IPS DF 6.9 (cell line): Measurements from ENCODE around the gene CAMKMT.
"Not testable (repeated sequence)": the region's sequence is repeated elsewhere in the genome, so short reads cannot be mapped to it uniquely, and the experiment has no call there.

Experiments
- DNase-seq: peaks from one replicate; pipeline ENCODE4 v3.0.0-alpha.2; 2013; ENCODE audit warnings: low read depth, low spot score
- H3K27ac ChIP-seq: one replicate; pipeline ENCODE4 v1.5.1; 2013; ENCODE audit warnings: low read length, control low read depth
- H3K27me3 ChIP-seq: 2 replicates; pipeline ENCODE4 v1.6.1; 2013; ENCODE audit warnings: mild to moderate bottlenecking, low read length; ENCODE audit not compliant: control insufficient read depth, insufficient read depth
- H3K36me3 ChIP-seq: 2 replicates; pipeline ENCODE4 v1.6.1; 2013; ENCODE audit warnings: low read length; ENCODE audit not compliant: control insufficient read depth, insufficient read depth
- H3K4me1 ChIP-seq: 2 replicates; pipeline ENCODE4 v1.6.1; 2013; ENCODE audit warnings: low read length; ENCODE audit not compliant: control insufficient read depth, insufficient read depth
- H3K4me3 ChIP-seq: 2 replicates; pipeline ENCODE4 v1.5.1; 2013; ENCODE audit warnings: mild to moderate bottlenecking, low read length
- H3K9me3 ChIP-seq: 2 replicates; pipeline ENCODE4 v1.6.1; 2013; ENCODE audit warnings: low read length, inconsistent platforms; ENCODE audit not compliant: control insufficient read depth, insufficient read depth
- WGBS: extraction: QIAGEN DNeasy Blood & Tissue Kit; methylation state at CpG from one replicate; pipeline ENCODE4 v1.1.7; 2013; ENCODE audit warnings: mixed read lengths, missing lambda C conversion rate; ENCODE audit not compliant: insufficient read length, insufficient coverage; 5-methylcytosine and 5-hydroxymethylcytosine counted together

The CAMKMT gene

GRCh38 chr2:44495544-44495943, 133.8 kb downstream of the CAMKMT start:
- H3K27me3 ChIP-seq = no peaks in the 10 kb centered on the region
- H3K9me3 ChIP-seq = no peaks in the 10 kb centered on the region
- no peaks in the 10 kb centered on the region for H3K36me3 ChIP-seq
- H3K4me3 ChIP-seq = no peak overlapping the region
- no peak overlapping the region for H3K27ac ChIP-seq
- H3K4me1 ChIP-seq = no peaks in the 10 kb centered on the region
- DNase-seq = no peak
- no CpG with 5 or more reads among the region's 1 CpG for WGBS

- Histone ChIP-seq H3K27me3 (no peaks in the 10 kb centered on the region), H3K4me3 (no peak overlapping the region), H3K27ac (no peak overlapping the region), H3K36me3 (no peaks in the 10 kb centered on the region), H3K9me3 (no peaks in the 10 kb centered on the region), H3K4me1 (no peaks in the 10 kb centered on the region)
- WGBS = no CpG with 5 or more reads among the region's 3 CpGs
- DNase-seq = no peak
Measured at GRCh38 chr2:44496130-44496529, 134.4 kb downstream of the CAMKMT start.

GRCh38 chr2:44498551-44498950, 136.8 kb downstream of the CAMKMT start:
- no CpG with 5 or more reads among the region's 2 CpGs for WGBS
- Histone ChIP-seq H3K27me3 (no peaks in the 10 kb centered on the region), H3K9me3 (no peaks in the 10 kb centered on the region), H3K27ac (no peak overlapping the region), H3K36me3 (no peaks in the 10 kb centered on the region), H3K4me3 (no peak overlapping the region), H3K4me1 (no peaks in the 10 kb centered on the region)
- no peak for DNase-seq

- not testable (repeated sequence) for H3K36me3 ChIP-seq, H3K27ac ChIP-seq, H3K4me3 ChIP-seq, DNase-seq, H3K27me3 ChIP-seq, H3K9me3 ChIP-seq, H3K4me1 ChIP-seq
- no CpG with 5 or more reads among the region's 7 CpGs for WGBS
Measured at GRCh38 chr2:44505664-44506063, 143.9 kb downstream of the CAMKMT start.

GRCh38 chr2:44510246-44510645, 148.5 kb downstream of the CAMKMT start:
- Histone ChIP-seq H3K4me3 (no peak overlapping the region), H3K4me1 (no peaks in the 10 kb centered on the region), H3K27me3 (no peaks in the 10 kb centered on the region), H3K27ac (no peak overlapping the region), H3K9me3 (no peaks in the 10 kb centered on the region), H3K36me3 (no peaks in the 10 kb centered on the region)
- DNase-seq = no peak
- WGBS = no CpG with 5 or more reads among the region's 2 CpGs

- Histone ChIP-seq H3K4me3 (no peak overlapping the region), H3K9me3 (no peaks in the 10 kb centered on the region), H3K27me3 (no peaks in the 10 kb centered on the region), H3K27ac (no peak overlapping the region), H3K36me3 (no peaks in the 10 kb centered on the region), H3K4me1 (no peaks in the 10 kb centered on the region)
- WGBS = no CpG with 5 or more reads among the region's 1 CpG
- no peak for DNase-seq
Measured at GRCh38 chr2:44515416-44515815, 153.7 kb downstream of the CAMKMT start.

- Histone ChIP-seq H3K4me1 (no peaks in the 10 kb centered on the region), H3K36me3 (no peaks in the 10 kb centered on the region), H3K27ac (no peak overlapping the region), H3K27me3 (no peaks in the 10 kb centered on the region), H3K4me3 (no peak overlapping the region), H3K9me3 (no peaks in the 10 kb centered on the region)
- no peak for DNase-seq
- WGBS = no CpG with 5 or more reads among the region's 1 CpG
Measured at GRCh38 chr2:44519026-44519425, 157.3 kb downstream of the CAMKMT start.

GRCh38 chr2:44522846-44523245, 161.1 kb downstream of the CAMKMT start:
- no peak for DNase-seq
- H3K27ac ChIP-seq = no peak overlapping the region
- no peaks in the 10 kb centered on the region for H3K27me3 ChIP-seq
- H3K4me3 ChIP-seq = no peak overlapping the region
- H3K9me3 ChIP-seq = no peaks in the 10 kb centered on the region
- no peaks in the 10 kb centered on the region for H3K4me1 ChIP-seq
- H3K36me3 ChIP-seq = no peaks in the 10 kb centered on the region

- Histone ChIP-seq H3K36me3 (no peaks in the 10 kb centered on the region), H3K27ac (no peak overlapping the region), H3K4me1 (no peaks in the 10 kb centered on the region), H3K4me3 (no peak overlapping the region), H3K27me3 (no peaks in the 10 kb centered on the region), H3K9me3 (no peaks in the 10 kb centered on the region)
- no peak for DNase-seq
- WGBS = no CpG with 5 or more reads among the region's 1 CpG
Measured at GRCh38 chr2:44524347-44524926, 162.7 kb downstream of the CAMKMT start.

- no peaks in the 10 kb centered on the region for H3K27me3 ChIP-seq
- DNase-seq = no peak
- no peaks in the 10 kb centered on the region for H3K4me1 ChIP-seq
- no peak overlapping the region for H3K4me3 ChIP-seq
- no CpG with 5 or more reads among the region's 4 CpGs for WGBS
- H3K27ac ChIP-seq = no peak overlapping the region
- no peaks in the 10 kb centered on the region for H3K36me3 ChIP-seq
- H3K9me3 ChIP-seq = no peaks in the 10 kb centered on the region
Measured at GRCh38 chr2:44526352-44526751, 164.6 kb downstream of the CAMKMT start.

- no peak overlapping the region for H3K4me3 ChIP-seq
- H3K9me3 ChIP-seq = no peaks in the 10 kb centered on the region
- no peaks in the 10 kb centered on the region for H3K4me1 ChIP-seq
- no peaks in the 10 kb centered on the region for H3K27me3 ChIP-seq
- H3K36me3 ChIP-seq = no peaks in the 10 kb centered on the region
- no CpG with 5 or more reads among the region's 1 CpG for WGBS
- H3K27ac ChIP-seq = no peak overlapping the region
- no peak for DNase-seq
Measured at GRCh38 chr2:44528595-44528994, 166.8 kb downstream of the CAMKMT start.
